Caki2 (cell line): ENCODE results near the gene FGGY. TPM values are rescaled to one million over a fixed set of nuclear protein-coding genes. Genes with fewer than 3 reads are reported as not detected.
A peak's percentile ranks its signal among the peaks of the same experiment; 100 is the strongest.
"Not testable (repeated sequence)": the region's sequence is repeated elsewhere in the genome, so short reads cannot be mapped to it uniquely, and the experiment has no call there.

Experiments used
- DNase-seq: peaks from one replicate; pipeline ENCODE4 v3.0.0-alpha.2; 2015; ENCODE audit warnings: low read depth
- in situ Hi-C: cut with HindIII; loops from 2 replicates; pipeline ENCODE4 v1.10.0; 2016; ENCODE audit warnings: low sequenced_read_pairs, low pct_unique_long_range_greater_than_20kb, mixed read lengths
- total RNA-seq: library from RNA; depleted of rRNA; stranded (reverse); fragments of >200 nt; shearing (Covaris generic); gene quantifications from 2 replicates; pipeline ENCODE4 v1.2.3, GENCODE V29; 2014; ENCODE audit warnings: low replicate concordance

FGGY gene
- total RNA-seq, 1 experiment from 2014 or later, result 26.2 TPM

- DNase-seq, result no peak
- in situ Hi-C loops, result no loop called here
Observed at GRCh38 chr1:59480188-59480888, 183.4 kb downstream of the FGGY start.

- in situ Hi-C loops, result no loop called here
- no peak for DNase-seq
Observed at GRCh38 chr1:59481881-59482505, 185.1 kb downstream of the FGGY start.

- in situ Hi-C loops, result no loop called here
- no peak for DNase-seq
Observed at GRCh38 chr1:59482986-59483385, 186.1 kb downstream of the FGGY start.

- in situ Hi-C loops, result no loop called here
- peak; percentile 48 for DNase-seq
Observed at GRCh38 chr1:59484096-59484495, 187.2 kb downstream of the FGGY start.

- DNase-seq, result no peak
- in situ Hi-C loops, result no loop called here
Observed at GRCh38 chr1:59485171-59485570, 188.3 kb downstream of the FGGY start.

- in situ Hi-C loops, result no loop called here
- no peak for DNase-seq
Observed at GRCh38 chr1:59485949-59486348, 189.1 kb downstream of the FGGY start.

- no peak for DNase-seq
- in situ Hi-C loops, result no loop called here
Observed at GRCh38 chr1:59486615-59487014, 189.7 kb downstream of the FGGY start.

GRCh38 chr1:59487335-59488031 lies 190.6 kb downstream of the FGGY start:
- DNase-seq, result no peak
- in situ Hi-C loops, result no loop called here

GRCh38 chr1:59492500-59492899 lies 195.6 kb downstream of the FGGY start:
- in situ Hi-C loops, result no loop called here
- DNase-seq, result no peak

- in situ Hi-C loops, result no loop called here
- no peak for DNase-seq
Observed at GRCh38 chr1:59494145-59494833, 197.4 kb downstream of the FGGY start.

- in situ Hi-C loops, DNase-seq: not testable (repeated sequence)
Observed at GRCh38 chr1:59496156-59496555, 199.3 kb downstream of the FGGY start.

GRCh38 chr1:59497616-59498015 lies 200.7 kb downstream of the FGGY start:
- in situ Hi-C loops, result no loop called here
- DNase-seq, result no peak

- peak; percentile 19 for DNase-seq
- in situ Hi-C loops, result no loop called here
Observed at GRCh38 chr1:59498640-59499039, 201.7 kb downstream of the FGGY start.

GRCh38 chr1:59499273-59499942 lies 202.5 kb downstream of the FGGY start:
- DNase-seq, result peak; percentile 20
- in situ Hi-C loops, result no loop called here

- DNase-seq, result no peak
- in situ Hi-C loops, result no loop called here
Observed at GRCh38 chr1:59499943-59500569, 203.2 kb downstream of the FGGY start.

- in situ Hi-C loops, result no loop called here
Observed at GRCh38 chr1:59500950-59501742, 204.3 kb downstream of the FGGY start.

GRCh38 chr1:59502009-59502691 lies 205.3 kb downstream of the FGGY start:
- in situ Hi-C loops, result no loop called here

More at GRCh38 chr1:59500950-59501742, 204.3 kb downstream of the FGGY start:
- DNase-seq, result no peak

More at GRCh38 chr1:59502009-59502691, 205.3 kb downstream of the FGGY start:
- DNase-seq, result no peak
